Heart left ventricle (tissue), 16 donors: Measurements from ENCODE around the gene FAM227B. TPM values are rescaled to one million over a fixed set of nuclear protein-coding genes. Genes with fewer than 3 reads are reported as not detected.
"Not testable (repeated sequence)": the region's sequence is repeated elsewhere in the genome, so short reads cannot be mapped to it uniquely, and the experiment has no call there.

Source experiments
- ATAC-seq, 4 donors: fragments of 200-7000 bp; cut with Tn5 transposase; one replicate each; pipeline ENCODE4 v1.9.1; 2020 to 2022; ENCODE audit warnings: moderate library complexity in 4 of 4, mild to moderate bottlenecking in 3 of 4, moderate number of reproducible peaks in 1 of 4
- DNase-seq, 5 donors: peaks; one replicate each; pipeline ENCODE4 v3.0.0-alpha.2; 2020
- H3K27ac ChIP-seq, 12 donors: fragments of 200-600 bp; sonication (generic) in 4 of 12; one replicate each; pipeline versions ENCODE4 v1.5.0 to v1.8.0; 2016 to 2022; ENCODE audit warnings: mild to moderate bottlenecking in 2 of 12
- H3K27me3 ChIP-seq, 9 donors: fragments of 200-600 bp; sonication (generic) in 2 of 9; one replicate each; pipeline versions ENCODE4 v1.5.1 to v1.8.0; 2016 to 2022; ENCODE audit warnings: mild to moderate bottlenecking in 3 of 9
- H3K36me3 ChIP-seq, 9 donors: fragments of 200-600 bp; sonication (generic) in 2 of 9; one replicate each; pipeline versions ENCODE4 v1.5.0 to v1.8.0; 2018 to 2022; ENCODE audit warnings: mild to moderate bottlenecking in 2 of 9
- H3K4me1 ChIP-seq, 12 donors: fragments of 200-600 bp; sonication (generic) in 4 of 12; one replicate each; pipeline versions ENCODE4 v1.5.0 to v1.8.0; 2016 to 2022; ENCODE audit warnings: mild to moderate bottlenecking in 3 of 12
- H3K4me3 ChIP-seq, 12 donors: fragments of 200-600 bp; sonication (generic) in 4 of 12; one replicate each; pipeline versions ENCODE4 v1.5.0 to v1.8.0; 2017 to 2022; ENCODE audit warnings: mild to moderate bottlenecking in 9 of 12, moderate library complexity in 4 of 12
- H3K9me3 ChIP-seq, 12 donors: fragments of 200-600 bp; sonication (generic) in 4 of 12; one replicate each; pipeline versions ENCODE4 v1.5.0 to v1.8.0; 2016 to 2022; ENCODE audit warnings: mild to moderate bottlenecking in 1 of 12
- CTCF ChIP-seq, 12 donors: fragments of 200-600 bp; sonication (generic) in 4 of 12; IDR thresholded peaks; one replicate each; pipeline versions ENCODE4 v1.5.0 to v1.8.0; 2018 to 2022; ENCODE audit warnings: antibody characterized with exemption in 12 of 12, mild to moderate bottlenecking in 5 of 12
- POLR2A ChIP-seq, 2 donors: fragments of 450-650 bp; IDR thresholded peaks; one replicate each; pipeline ENCODE4 v1.6.1; 2017; ENCODE audit warnings: antibody characterized with exemption in 2 of 2, mild to moderate bottlenecking in 2 of 2, moderate library complexity in 2 of 2
- WGBS, 4 donors: extraction: QIAGEN DNeasy Blood & Tissue Kit in 2 of 4; methylation state at CpG; one replicate each; pipeline versions ENCODE4 v1.1.5 to v1.1.7; 2013 to 2018; 5-methylcytosine and 5-hydroxymethylcytosine counted together
- intact Hi-C, 10 donors: fragments of 100-400 bp; cut with DNase I; formaldehyde crosslinking; loops; one replicate each; pipeline versions ENCODE4 v1.11.1 to v1.14.2; 2022
- polyA plus RNA-seq, 2 donors: library from polyadenylated mRNA; stranded (reverse); fragments of 200-250 nt; gene quantifications; one replicate each; pipeline ENCODE4 v1.2.3, GENCODE V29; 2013
- total RNA-seq, 9 donors: library from RNA; depleted of rRNA in 2 of 9; stranded (reverse); fragments of >200 nt in 2 of 9; fragmentation: NEBNext Ultra II Directional in 3 of 9; extraction: Animal tissue kit (Norgen Biotek cat#: 25700) in 3 of 9; gene quantifications; one replicate each; pipeline versions ENCODE4 v1.1.0 to v1.2.4, GENCODE V29; 2016 to 2023
- donor health status: ischemic (EF 13 %, LVEDD 7.1; RV severe dilation, severe dysfunction).
- donor health status: healthy with polysubstance abuse.
- donor health status: DM: no; HTN: yes; CAD: no.
- donor health status: DM: no; HTN: no; CAD: no.
- donor health status: ischemic (EF 25% LVEDD 6.9; RV normal size, moderate dysfunction).
- donor health status: ischemic (EF 25% LVEDD 5.7; RV mildly dilated, moderate dysfunction).
- donor health status: healthy.
- donor health status: DM: yes; HTN: yes; CAD: no.
- donor health status: ischemic (EF 35%, LVEDD 5.7; RV mildly dilated, moderate dysfunction).
- donor health status: nonischemic (EF 11% LVEDD 7.7; RV severe dilation, severe dysfunction).
- donor health status: DM: yes; HTN: yes; CAD: no.
- donor health status: PGD.
- donor health status: ischemic (EF 29% LVEDD 5.4; RV normal size, mild dysfunction).
- donor health status: nonischemic (EF 23%, LVEDD 6.1; RV moderate dilation, normal function).

FAM227B gene
- total and polyA plus RNA-seq, 11 donors = 5.8 to 18.8 (median 14.3) TPM

GRCh38 chr15:49560045-49560444 is 60.6 kb downstream of the FAM227B start:
- TF ChIP-seq POLR2A (IDR thresholded peaks at IDR 0.05) = no peak
- TF ChIP-seq CTCF (IDR thresholded peaks at IDR 0.05) = no peak
- ATAC-seq (no peak), DNase-seq (no peak)
- intact Hi-C loops = no loop called here
- Histone ChIP-seq H3K27me3 (no peaks in the 10 kb centered on the region), H3K9me3 (peaks cover 0 to 65% (median 27%) of the 10 kb centered on the region in 12 donors), H3K27ac (no peak overlapping the region), H3K36me3 (no peaks in the 10 kb centered on the region), H3K4me1 (no peaks in the 10 kb centered on the region), H3K4me3 (no peak overlapping the region)

DNA sequence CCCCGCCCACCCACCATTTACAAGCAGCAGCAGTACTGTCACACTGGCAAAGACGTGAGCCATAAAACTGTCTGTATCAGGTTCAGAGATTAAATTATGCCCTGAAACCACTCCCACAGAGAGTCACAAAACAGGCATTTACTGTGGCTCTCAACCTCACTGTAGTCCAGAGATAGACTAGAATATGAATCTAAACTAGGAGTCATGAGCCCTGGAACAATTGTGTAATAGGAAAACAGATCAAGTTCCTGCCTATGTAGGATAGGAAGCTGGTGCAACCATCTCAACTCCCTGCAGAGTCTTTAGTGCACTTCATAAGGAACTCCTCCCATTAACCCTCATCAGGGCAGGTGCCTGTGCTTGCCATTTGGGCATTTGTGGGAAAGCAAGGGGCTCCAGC is 61.7 kb downstream of the FAM227B start:
- ATAC-seq = no peak

GRCh38 chr15:49556437-49556836 is 64.2 kb downstream of the FAM227B start:
- H3K9me3 ChIP-seq = peaks cover 0 to 51% (median 11%) of the 10 kb centered on the region in 12 donors
- intact Hi-C loops = no loop called here
- no peaks in the 10 kb centered on the region for H3K4me1 ChIP-seq
- H3K27ac ChIP-seq = no peak overlapping the region
- WGBS, 4 donors = 70 to 93% (median 87%) methylated on average over 2 to 3 of the region's 3 CpGs
- TF ChIP-seq POLR2A (IDR thresholded peaks at IDR 0.05) (no peak), CTCF (IDR thresholded peaks at IDR 0.05) (no peak)
- no peak overlapping the region for H3K4me3 ChIP-seq
- no peak for ATAC-seq
- no peaks in the 10 kb centered on the region for H3K27me3 ChIP-seq
- H3K36me3 ChIP-seq = no peaks in the 10 kb centered on the region
- no peak for DNase-seq

More for the DNA sequence above, 61.7 kb downstream of the FAM227B start:
- intact Hi-C loops = no loop called here
- DNase-seq = no peak
- no peaks in the 10 kb centered on the region for H3K27me3 ChIP-seq
- no peak for TF ChIP-seq POLR2A (IDR thresholded peaks at IDR 0.05)
- TF ChIP-seq CTCF (IDR thresholded peaks at IDR 0.05) = no peak
- H3K4me1 ChIP-seq = no peaks in the 10 kb centered on the region
- H3K27ac ChIP-seq = no peak overlapping the region
- no peaks in the 10 kb centered on the region for H3K36me3 ChIP-seq
- H3K4me3 ChIP-seq = no peak overlapping the region
- peaks cover 0 to 65% (median 22%) of the 10 kb centered on the region in 12 donors for H3K9me3 ChIP-seq
- 84 to 89% (median 88%) methylated on average over 2 of the region's 2 CpGs for WGBS, 4 donors

DNA sequence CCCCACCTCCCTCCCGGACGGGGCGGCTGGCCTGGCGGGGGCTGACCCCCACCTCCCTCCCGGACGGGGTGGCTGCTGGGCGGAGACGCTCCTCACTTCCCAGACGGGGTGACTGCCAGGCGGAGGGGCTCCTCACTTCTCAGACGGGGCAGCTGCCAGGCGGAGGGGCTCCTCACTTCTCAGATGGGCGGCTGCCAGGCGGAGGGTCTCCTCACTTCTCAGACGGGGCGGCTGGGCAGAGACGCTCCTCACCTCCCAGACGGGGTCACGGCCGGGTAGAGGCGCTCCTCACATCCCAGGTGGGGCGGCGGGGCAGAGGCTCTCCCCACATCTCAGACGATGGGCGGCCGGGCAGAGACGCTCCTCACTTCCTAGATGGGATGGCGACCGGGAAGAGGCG is 70.3 kb downstream of the FAM227B start:
- H3K4me1 ChIP-seq, H3K27ac ChIP-seq, DNase-seq, intact Hi-C loops, H3K27me3 ChIP-seq, H3K4me3 ChIP-seq, ATAC-seq, H3K36me3 ChIP-seq: not testable (repeated sequence)
- WGBS, 4 donors = 94 to 96% methylated on average over 28 to 30 of the region's 30 CpGs; no CpG with 5 or more reads in 2 of the 4 donors
- H3K9me3 ChIP-seq = peaks cover 0 to 29% (median 0%) of the 10 kb centered on the region in 12 donors

DNA sequence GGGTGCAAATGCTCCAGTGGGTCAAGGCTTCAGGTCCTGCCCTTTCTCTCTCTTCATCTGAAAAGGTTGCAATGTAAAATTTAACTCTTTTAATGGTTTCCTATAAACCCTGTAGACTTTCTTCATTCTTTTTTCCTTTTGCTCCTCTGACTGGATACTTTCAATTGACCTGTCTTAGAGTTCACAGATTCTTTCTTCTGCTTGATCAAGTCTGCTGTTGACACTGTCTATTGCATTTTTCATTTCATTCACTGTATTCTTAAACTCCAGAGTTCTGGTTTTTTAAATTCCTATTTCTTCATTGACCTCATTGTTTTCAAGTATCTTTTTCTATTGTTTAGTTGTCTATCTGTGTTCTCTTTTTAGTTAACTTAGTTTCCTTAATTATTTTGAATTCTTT is 82.1 kb downstream of the FAM227B start:
- Histone ChIP-seq H3K36me3 (no peaks in the 10 kb centered on the region), H3K27me3 (no peaks in the 10 kb centered on the region), H3K9me3 (peaks cover 0 to 39% (median 13%) of the 10 kb centered on the region in 12 donors), H3K27ac (no peak overlapping the region), H3K4me3 (no peak overlapping the region), H3K4me1 (no peaks in the 10 kb centered on the region)
- intact Hi-C loops = no loop called here
- TF ChIP-seq CTCF (IDR thresholded peaks at IDR 0.05) (no peak), POLR2A (IDR thresholded peaks at IDR 0.05) (no peak)
- no peak for DNase-seq
- no peak for ATAC-seq
